Left renal cortex interstitium (tissue), 4 donors: ENCODE measurements around the gene NFYC. TPM values are rescaled to one million over a fixed set of nuclear protein-coding genes. Genes with fewer than 3 reads are reported as not detected.

Experiments
- DNase-seq, 4 donors: peaks; one replicate each; pipeline ENCODE4 v3.0.0-alpha.2; 2013; ENCODE audit warnings: low read depth in 4 of 4, low spot score in 2 of 4, missing footprints in 1 of 4
- polyA plus RNA-seq, 4 donors: library from polyadenylated mRNA; unstranded; fragments of 120-200 nt; gene quantifications; one replicate each; pipeline ENCODE4 v1.2.1, GENCODE V29; 2013; ENCODE audit not compliant: insufficient read length in 4 of 4

The NFYC gene
- polyA plus RNA-seq, 4 donors = 89.7 to 121 (median 98.4) TPM

DNA sequence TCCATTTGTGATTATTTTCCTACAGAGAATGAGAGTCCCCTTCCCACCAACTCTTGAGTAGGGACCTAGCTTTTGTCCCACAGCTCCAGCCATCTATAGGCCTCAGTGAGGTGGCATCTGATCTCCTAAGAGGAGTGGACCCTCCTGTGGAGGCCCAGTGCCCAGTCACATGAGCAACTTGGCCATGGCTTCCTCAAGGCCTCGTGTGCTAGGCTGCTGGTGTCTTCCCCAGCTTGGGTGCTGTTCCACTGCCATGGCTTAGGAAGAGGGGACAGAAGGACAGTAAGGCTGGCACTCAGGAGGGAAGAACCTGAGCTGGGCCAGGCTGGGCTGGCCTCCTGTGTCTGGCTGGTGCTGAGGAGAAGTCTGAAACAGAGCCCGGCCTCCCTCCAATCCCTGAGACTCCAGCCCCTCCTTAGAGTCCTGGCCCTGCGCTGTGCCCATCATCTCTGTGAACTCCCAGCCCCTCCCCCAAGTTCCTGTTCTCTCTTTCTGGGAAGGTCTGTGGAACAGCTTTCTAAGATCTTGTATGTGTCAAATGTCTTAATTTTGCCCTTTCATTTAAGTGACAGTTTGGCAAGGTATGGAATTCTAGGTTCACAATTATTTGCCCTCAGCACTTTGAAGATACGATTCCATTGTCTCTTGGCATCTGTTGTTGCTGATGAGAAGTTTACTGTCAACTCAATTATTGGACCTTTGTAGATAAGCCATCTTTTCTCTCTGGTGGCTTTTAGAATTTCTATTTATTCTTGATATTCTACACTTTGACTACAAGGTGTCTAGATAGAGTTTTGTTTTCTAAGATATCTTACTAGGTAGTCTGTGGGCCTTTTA lies 85.0 kb downstream of the NFYC start:
- DNase-seq = no peak

DNA sequence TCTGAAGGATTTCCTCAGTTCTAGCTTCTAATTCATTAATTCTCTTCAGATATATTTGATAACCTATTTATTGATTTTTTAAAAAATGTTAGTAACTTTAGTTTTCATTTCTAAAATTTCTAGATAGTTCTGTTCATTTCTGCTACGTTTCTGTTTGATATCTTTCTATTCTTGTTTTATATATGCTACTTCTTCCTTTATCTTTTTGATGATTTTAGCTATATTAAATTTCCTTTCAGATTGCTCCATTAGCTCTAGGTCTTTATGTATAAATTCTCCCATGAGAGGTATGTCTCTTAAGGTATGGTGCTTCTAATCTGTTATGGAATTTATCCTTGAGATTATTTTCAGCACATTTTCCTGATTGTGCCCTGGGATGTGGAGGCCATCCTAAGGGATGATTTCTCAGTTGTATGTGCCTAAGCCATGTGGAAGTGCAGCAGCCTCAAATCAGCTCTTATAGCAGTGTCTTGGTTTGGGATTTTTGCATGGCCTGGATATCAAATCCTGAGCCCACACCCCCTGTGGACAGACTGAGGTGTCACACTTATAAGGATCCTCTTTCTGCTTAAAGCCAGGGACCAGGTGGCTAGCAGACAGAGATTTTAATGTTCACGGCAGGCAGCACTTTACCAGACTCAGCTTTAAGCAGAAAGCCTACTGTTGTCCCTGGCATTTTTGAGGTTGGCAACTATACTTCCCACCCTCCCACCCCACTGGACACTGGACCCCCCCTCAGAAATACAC lies 85.9 kb downstream of the NFYC start:
- no peak for DNase-seq

GRCh38 chr1:40780678-40781607 lies 89.4 kb downstream of the NFYC start:
- no peak for DNase-seq

GRCh38 chr1:40781608-40781971 lies 90.1 kb downstream of the NFYC start:
- no peak for DNase-seq

DNA sequence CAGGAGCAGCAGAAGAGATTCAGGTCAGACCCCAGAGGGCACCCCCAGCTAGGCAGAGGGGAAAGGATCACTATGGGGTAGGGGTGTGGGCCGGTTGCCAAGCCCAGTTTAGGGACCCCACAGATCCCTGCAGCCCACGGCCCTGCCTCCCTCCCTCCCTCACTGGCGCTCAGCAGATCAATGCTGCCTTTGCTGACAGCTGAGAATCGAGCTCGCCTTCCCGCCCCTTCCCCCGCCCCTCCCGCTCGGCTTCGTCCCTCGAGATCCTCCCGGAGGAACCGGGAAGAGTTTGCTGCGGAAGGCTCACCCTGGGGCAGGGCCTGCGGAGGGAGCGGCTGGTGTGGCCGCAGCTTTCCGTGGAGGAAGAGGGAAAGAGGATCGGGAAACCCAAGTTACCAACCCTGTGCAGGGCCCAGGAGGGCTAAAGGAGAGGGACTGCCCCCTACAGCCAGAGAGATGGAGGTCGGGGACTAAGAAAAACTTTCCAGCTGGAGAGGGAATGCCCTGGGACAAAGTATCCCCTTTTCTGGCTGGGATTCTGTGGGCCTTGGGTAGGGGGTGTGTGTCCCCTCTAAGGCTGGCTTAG lies 91.0 kb downstream of the NFYC start:
- no peak for DNase-seq

- DNase-seq = no peak
Measured at GRCh38 chr1:40783001-40783905, 91.7 kb downstream of the NFYC start, which contains the start of gene KCNQ4. KCNQ4 (plus strand) TSS chr1:40783787; CDS start chr1:40784094, 307 bp downstream.

DNA sequence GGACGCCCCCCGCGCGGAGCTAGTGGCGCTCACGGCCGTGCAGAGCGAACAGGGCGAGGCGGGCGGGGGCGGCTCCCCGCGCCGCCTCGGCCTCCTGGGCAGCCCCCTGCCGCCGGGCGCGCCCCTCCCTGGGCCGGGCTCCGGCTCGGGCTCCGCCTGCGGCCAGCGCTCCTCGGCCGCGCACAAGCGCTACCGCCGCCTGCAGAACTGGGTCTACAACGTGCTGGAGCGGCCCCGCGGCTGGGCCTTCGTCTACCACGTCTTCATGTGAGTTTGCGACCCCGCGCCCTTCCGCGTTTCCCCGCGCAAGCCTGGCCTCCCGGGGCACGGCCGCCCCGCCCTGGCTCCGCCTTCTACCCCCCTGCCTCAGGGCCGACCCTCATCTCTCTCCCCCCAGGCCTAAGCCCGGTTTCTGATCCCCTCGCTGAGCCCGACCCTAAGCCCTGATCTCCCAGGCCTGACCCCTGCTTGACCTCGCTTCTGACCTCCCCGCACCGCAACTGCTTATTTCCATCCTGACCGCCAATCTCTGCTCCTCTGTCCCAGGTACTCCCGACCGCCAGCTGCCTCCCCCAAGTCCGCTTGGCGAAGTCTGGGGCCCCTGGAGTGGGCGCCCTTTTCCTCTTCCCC lies 92.8 kb downstream of the NFYC start:
- DNase-seq = no peak

DNA sequence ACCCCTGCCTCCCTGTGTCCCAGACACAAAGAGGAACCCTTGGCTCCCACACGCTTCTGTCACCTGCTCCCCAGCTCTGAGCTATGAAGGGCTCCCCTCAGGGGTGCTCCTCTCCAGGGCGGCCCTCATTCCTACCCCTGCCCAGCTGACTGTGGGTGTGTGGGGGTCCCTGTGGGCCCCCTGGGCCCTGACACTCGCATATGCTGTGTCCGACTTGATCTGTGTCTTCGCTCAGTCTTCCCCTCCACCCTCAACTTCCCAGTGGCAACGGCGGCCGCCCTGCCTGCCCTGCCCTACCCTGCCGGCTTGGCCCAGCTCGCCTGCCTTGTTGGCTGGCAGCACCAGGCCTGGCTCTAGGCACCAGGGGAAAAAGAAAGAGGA lies 93.3 kb downstream of the NFYC start:
- DNase-seq = no peak

GRCh38 chr1:40785446-40785845 lies 93.9 kb downstream of the NFYC start:
- no peak for DNase-seq

DNA sequence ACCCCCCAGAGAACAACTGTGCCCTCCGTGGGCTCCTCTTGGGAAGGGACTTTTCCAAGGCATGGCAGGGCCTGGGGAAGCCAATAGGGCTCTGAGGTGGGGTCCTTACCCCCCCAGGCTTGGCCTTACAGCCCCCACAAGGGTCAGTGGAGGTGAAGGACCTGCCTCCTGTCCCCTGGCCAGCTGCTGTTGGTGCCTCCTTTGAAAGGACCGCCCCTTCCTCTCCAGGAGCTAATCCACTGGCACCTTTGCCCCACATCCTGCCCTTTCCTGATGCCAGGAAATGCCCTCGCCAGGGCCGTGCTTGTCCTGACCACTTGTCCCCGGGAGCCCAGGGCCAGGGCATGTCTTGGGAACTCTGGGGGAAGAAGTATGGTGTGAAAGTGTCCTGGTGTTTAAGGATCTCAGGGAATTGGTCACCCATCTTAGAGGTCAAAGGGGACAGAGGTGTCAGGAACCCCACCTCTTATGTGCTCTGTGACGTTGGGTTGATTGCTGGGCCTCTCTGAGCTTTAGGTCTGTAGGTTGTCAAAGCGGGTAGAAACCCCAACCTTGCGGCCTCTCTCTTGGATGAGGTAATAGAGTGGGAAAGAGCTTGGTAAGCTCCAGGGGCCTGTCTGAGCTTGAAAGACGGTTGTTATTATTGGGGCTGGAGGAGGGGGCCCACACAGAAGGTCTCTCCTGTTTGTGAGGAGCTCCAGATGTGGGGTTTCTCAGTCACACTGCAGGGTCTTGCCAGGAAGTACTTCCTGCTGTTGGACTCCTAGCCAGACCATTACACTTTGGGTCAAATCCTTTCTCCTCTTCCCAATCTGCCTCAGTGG lies 94.9 kb downstream of the NFYC start:
- DNase-seq = no peak

DNA sequence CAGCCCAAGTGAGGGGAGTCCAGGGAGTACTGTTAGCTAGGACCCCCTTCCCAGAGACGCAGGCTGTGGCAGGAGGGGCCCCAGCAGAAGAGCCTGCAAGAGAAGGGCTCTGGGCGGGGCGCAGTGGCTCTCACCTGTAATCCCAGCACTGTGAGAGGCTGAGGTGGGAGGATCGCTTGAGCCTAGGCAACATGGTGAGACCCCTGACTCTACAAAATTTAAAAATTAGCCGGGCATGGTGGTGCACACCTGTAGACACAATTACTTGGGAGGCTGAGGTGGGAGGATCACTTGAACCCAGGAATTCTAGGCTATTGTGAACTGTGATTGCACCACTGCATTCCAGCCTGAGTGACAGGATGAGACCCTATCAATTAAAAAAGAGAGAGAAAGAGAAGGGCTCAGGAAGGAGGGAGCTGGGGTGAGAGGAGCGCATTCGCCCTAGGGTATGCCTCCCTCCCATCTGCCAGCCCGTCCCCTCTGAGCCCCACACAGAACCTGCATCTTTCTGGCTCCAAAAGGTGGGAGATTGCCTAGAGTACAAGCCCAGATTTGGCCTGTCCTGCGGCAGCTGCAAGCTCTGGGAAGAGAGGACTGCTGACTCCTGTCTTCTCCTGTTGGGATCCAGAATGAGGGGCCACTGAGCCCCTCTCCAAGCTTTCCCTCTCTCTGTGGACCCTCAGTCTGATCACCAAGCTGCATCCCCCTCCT lies 95.6 kb downstream of the NFYC start:
- DNase-seq = no peak

DNA sequence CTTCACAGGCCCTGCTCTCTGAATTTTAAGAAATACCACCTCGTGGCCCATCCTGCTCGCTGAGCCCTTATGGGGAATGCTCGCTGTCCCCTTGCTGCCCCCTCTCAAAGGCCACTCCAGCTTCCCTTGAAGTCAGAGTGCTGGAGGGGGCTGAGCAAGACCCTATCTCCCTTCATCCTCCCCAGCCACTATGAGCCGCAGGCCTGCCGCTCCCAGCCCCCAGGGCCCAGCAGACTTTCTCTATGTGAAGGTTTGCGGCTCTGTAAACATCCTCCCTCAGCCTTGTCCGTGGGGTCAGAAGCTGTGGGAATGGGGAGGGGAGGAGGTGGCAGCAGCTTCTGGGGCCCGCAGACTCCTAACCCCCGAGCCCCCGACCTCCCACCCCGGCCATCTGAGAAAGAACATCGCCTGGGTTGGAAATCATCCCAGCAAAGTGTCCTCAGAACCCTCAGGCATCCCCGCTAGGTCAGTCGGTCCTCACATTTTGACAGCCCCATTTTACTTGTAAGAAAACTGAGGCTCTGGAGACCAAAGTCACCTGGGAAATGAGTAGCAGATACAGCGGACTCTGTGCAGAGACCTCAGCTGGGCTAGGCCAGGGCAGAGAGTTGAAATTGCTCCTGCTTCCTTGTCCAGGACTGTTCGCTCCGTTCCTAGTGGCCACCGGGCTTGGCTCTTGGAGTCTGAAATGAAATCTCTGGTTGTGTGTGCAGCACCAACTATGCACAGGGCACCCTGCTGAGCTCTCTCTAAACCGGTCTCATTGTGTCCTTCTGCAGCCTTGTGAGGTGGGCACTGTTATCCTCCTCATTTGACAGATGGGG lies 96.4 kb downstream of the NFYC start:
- DNase-seq = no peak

GRCh38 chr1:40788561-40789341 lies 97.2 kb downstream of the NFYC start:
- no peak for DNase-seq

DNA sequence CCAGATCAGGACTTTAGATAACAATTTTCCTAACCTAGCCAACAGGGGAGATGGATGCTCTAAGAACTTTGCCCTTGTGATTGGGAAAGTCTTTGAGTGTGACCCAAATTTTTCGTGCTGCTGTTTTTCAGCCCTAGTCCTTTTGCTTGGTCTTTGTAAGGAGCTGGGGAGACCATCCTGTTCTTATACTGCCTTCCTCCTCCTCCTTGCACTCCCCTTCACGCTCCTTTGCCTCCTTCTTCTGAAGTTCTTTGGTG lies 97.8 kb downstream of the NFYC start:
- DNase-seq = no peak

- DNase-seq = no peak
Measured at GRCh38 chr1:40789661-40790430, 98.3 kb downstream of the NFYC start.
